Measurements from ENCODE around the gene ASIC4. TPM values are rescaled to one million over a fixed set of nuclear protein-coding genes. Genes with fewer than 3 reads are reported as not detected.
A peak's percentile ranks its signal among the peaks of the same experiment; 100 is the strongest.

Gene ASIC4
- total and polyA plus RNA-seq, 2 of the 13 experiments (the other 11 are each of a cell fraction or from before 2014, with no cell fraction given), result 0.03 TPM; not detected in 1

DNA sequence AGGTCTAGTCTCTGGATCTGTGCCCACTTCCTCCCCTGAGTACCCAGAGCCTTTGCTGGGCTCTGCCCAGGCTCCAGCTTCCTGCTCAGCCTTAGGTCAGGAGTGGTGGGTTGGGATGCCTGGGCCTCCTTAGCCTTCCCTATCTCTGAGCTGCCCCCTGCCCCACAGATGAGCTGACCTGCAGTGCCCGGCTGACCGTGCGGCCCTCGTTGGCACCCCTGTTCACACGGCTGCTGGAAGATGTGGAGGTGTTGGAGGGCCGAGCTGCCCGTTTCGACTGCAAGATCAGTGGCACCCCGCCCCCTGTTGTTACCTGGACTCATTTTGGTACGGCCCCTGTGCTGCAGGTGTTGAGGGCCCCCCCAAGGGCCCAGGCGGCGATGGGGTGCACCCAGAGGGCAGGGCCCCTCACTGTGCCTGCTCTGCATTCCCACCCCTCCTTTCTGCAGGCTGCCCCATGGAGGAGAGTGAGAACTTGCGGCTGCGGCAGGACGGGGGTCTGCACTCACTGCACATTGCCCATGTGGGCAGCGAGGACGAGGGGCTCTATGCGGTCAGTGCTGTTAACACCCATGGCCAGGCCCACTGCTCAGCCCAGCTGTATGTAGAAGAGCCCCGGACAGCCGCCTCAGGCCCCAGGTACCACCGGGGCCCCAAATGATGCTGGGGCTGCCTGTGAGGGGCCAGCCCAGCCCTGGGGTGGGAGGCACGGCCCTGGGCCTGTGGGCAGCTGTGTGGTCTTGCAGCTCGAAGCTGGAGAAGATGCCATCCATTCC lies 45.7 kb upstream of the ASIC4 start (continued):
- TF ChIP-seq WIZ (CRISPR knock-in tag; IDR thresholded peaks at IDR 0.05), result no peak
- TF ChIP-seq NPAS2 (CRISPR knock-in tag; IDR thresholded peaks at IDR 0.05; ENCODE audit: borderline replicate concordance), result no peak

DNA sequence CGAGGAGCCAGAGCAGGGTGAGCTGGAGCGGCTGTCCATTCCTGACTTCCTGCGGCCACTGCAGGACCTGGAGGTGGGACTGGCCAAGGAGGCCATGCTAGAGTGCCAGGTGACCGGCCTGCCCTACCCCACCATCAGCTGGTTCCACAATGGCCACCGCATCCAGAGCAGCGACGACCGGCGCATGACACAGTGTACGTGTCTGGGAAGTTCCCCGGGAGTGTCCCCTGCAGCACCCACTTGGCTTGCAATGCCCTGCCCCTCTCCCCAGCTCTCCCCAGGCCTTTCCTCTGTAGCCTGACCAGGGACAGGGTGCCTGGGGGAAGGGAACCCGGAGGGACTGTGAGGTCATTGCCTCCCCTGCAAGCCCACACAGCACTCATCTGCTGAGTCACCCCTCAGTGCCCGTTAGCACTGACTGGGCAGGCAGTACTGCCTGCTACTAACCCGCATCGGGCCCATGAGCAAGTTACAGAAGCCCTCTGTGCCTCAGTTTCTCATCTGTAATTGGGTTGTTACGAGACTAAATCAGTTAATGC lies 45.0 kb upstream of the ASIC4 start:
- no peak overlapping the region for H3K4me2 ChIP-seq (ENCODE audit: low read depth, low read length)
- 17% methylated on average over 8 of the region's 16 CpGs for WGBS (ENCODE audit: low lambda C conversion rate)
- intact Hi-C loops (cut with micrococcal nuclease; ENCODE audit: unreplicated experiment), result no loop called here
- BruUV-seq (replicated peaks), result no TSS peak
- no peaks in the 10 kb centered on the region for H3K9me3 ChIP-seq (ENCODE audit: low read length)
- FAIRE-seq (no peak), DNase-seq (ENCODE audit: low spot score) (peak; percentile 21), ATAC-seq (peak; percentile 28; the same call in 2 of the 3 replicates)
- CTCF ChIA-PET (ENCODE audit: low intra/inter-chr PET ratio, low total read pairs), result no interaction called here
- H3K79me2 ChIP-seq (ENCODE audit: insufficient read depth, low read length), result no peaks in the 10 kb centered on the region
- in situ Hi-C loops (cut with HindIII; ENCODE audit: extremely low pct_ligation_motif_present, low pct_unique_long_range_greater_than_20kb), result no loop called here
- H3K27me3 ChIP-seq (ENCODE audit: control insufficient read depth in 1 of 2, insufficient read depth in 2 of 2, low read length in 2 of 2), result peaks cover 14 to 91% of the 10 kb centered on the region in 2 experiments; a peak in 4 of 5 replicates
- POLR2A ChIA-PET, result interaction anchor here (0.7 kb wide), 1 partner anchor 11 kb away, joined by 3 read pairs; no protein-coding TSS in a partner anchor
- no peak overlapping the region for H3K27ac ChIP-seq (ENCODE audit: extremely low read length, insufficient read depth, low read length)
- H3K36me3 ChIP-seq (replicated peaks in 1 of 2; ENCODE audit: control insufficient read depth in 1 of 2, insufficient read depth in 2 of 2, low read length in 2 of 2), result no peaks in the 10 kb centered on the region
- H2AFZ ChIP-seq (ENCODE audit: low read length), result no peak overlapping the region
- H3K9ac ChIP-seq (ENCODE audit: insufficient read depth, low read depth, low read length), result no peak overlapping the region
- H3K4me3 ChIP-seq (replicated peaks in 1 of 3; ENCODE audit: insufficient read depth in 1 of 3, low read depth in 2 of 3, low read length in 3 of 3), result no peak overlapping the region
- no peaks in the 10 kb centered on the region for H4K20me1 ChIP-seq (ENCODE audit: insufficient read depth, low read length)
- no peaks in the 10 kb centered on the region for H3K4me1 ChIP-seq (ENCODE audit: insufficient read depth, low read length)
- TF ChIP-seq ZBTB38 (CRISPR knock-in tag; IDR thresholded peaks at IDR 0.05) (no peak), MAFK (conservative IDR thresholded peaks at IDR 0.05 in 1 of 2, IDR thresholded peaks at IDR 0.05 in 1 of 2; ENCODE audit: low read length in 2 of 2) (peak in 1 of 2 experiments; percentile 46; a peak in 2 of 4 replicates), ATF7-NPFF (CRISPR knock-in tag; IDR thresholded peaks at IDR 0.05; ENCODE audit: low read depth) (no peak), MAFF (IDR thresholded peaks at IDR 0.05; ENCODE audit: low read depth, low read length) (peak; percentile 27; the same call in 1 of the 2 replicates), BCL6 (CRISPR knock-in tag; IDR thresholded peaks at IDR 0.05) (no peak), MNT (IDR thresholded peaks at IDR 0.05) (no peak), MIER3 (CRISPR knock-in tag; IDR thresholded peaks at IDR 0.05; ENCODE audit: borderline replicate concordance) (no peak), ZBTB10 (CRISPR knock-in tag; IDR thresholded peaks at IDR 0.05; ENCODE audit: borderline replicate concordance) (no peak), ZNF337 (CRISPR knock-in tag; IDR thresholded peaks at IDR 0.05; ENCODE audit: borderline replicate concordance, low read depth) (no peak), NFE2L2 (IDR thresholded peaks at IDR 0.05; ENCODE audit: low read length) (peak; percentile 80), NFE2 (CRISPR knock-in tag; IDR thresholded peaks at IDR 0.05) (peak; percentile 84; the same call in 1 of the 2 replicates)
- TF ChIP-seq, protein P1, sequence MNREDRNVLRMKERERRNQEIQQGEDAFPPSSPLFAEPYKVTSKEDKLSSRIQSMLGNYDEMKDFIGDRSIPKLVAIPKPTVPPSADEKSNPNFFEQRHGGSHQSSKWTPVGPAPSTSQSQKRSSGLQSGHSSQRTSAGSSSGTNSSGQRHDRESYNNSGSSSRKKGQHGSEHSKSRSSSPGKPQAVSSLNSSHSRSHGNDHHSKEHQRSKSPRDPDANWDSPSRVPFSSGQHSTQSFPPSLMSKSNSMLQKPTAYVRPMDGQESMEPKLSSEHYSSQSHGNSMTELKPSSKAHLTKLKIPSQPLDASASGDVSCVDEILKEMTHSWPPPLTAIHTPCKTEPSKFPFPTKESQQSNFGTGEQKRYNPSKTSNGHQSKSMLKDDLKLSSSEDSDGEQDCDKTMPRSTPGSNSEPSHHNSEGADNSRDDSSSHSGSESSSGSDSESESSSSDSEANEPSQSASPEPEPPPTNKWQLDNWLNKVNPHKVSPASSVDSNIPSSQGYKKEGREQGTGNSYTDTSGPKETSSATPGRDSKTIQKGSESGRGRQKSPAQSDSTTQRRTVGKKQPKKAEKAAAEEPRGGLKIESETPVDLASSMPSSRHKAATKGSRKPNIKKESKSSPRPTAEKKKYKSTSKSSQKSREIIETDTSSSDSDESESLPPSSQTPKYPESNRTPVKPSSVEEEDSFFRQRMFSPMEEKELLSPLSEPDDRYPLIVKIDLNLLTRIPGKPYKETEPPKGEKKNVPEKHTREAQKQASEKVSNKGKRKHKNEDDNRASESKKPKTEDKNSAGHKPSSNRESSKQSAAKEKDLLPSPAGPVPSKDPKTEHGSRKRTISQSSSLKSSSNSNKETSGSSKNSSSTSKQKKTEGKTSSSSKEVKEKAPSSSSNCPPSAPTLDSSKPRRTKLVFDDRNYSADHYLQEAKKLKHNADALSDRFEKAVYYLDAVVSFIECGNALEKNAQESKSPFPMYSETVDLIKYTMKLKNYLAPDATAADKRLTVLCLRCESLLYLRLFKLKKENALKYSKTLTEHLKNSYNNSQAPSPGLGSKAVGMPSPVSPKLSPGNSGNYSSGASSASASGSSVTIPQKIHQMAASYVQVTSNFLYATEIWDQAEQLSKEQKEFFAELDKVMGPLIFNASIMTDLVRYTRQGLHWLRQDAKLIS (CRISPR knock-in tag; IDR thresholded peaks at IDR 0.05), result no peak

Data from HepG2 (cell line).